ENCODE data around the gene G6PC3.
A peak's percentile ranks its signal among the peaks of the same experiment; 100 is the strongest.

G6PC3 gene

GRCh38 chr17:44109312-44109630 is 38.7 kb downstream of the G6PC3 start:
- no peak for TF ChIP-seq CTCF (IDR thresholded peaks at IDR 0.05; ENCODE audit: borderline replicate concordance, insufficient read depth, low read depth, low read length)
- H3K4me3 ChIP-seq (ENCODE audit: low read depth, low read length) = no peak overlapping the region

GRCh38 chr17:44110011-44110686 is 39.6 kb downstream of the G6PC3 start:
- peak overlapping the region; percentile 50 for H3K4me3 ChIP-seq (ENCODE audit: low read depth, low read length)
- no peak for TF ChIP-seq CTCF (IDR thresholded peaks at IDR 0.05; ENCODE audit: borderline replicate concordance, insufficient read depth, low read depth, low read length)

- TF ChIP-seq CTCF (IDR thresholded peaks at IDR 0.05; ENCODE audit: borderline replicate concordance, insufficient read depth, low read depth, low read length) = no peak
- peak overlapping the region; percentile 50 for H3K4me3 ChIP-seq (ENCODE audit: low read depth, low read length)
Observed at GRCh38 chr17:44110823-44111633, 40.5 kb downstream of the G6PC3 start.

- H3K4me3 ChIP-seq (ENCODE audit: low read depth, low read length) = no peak overlapping the region
- TF ChIP-seq CTCF (IDR thresholded peaks at IDR 0.05; ENCODE audit: borderline replicate concordance, insufficient read depth, low read depth, low read length) = no peak
Observed at GRCh38 chr17:44111777-44112176, 41.2 kb downstream of the G6PC3 start.

- H3K4me3 ChIP-seq (ENCODE audit: low read depth, low read length) = no peak overlapping the region
- TF ChIP-seq CTCF (IDR thresholded peaks at IDR 0.05; ENCODE audit: borderline replicate concordance, insufficient read depth, low read depth, low read length) = no peak
Observed at GRCh38 chr17:44112284-44113280, 42.0 kb downstream of the G6PC3 start.

GRCh38 chr17:44113382-44113781 is 42.8 kb downstream of the G6PC3 start:
- no peak for TF ChIP-seq CTCF (IDR thresholded peaks at IDR 0.05; ENCODE audit: borderline replicate concordance, insufficient read depth, low read depth, low read length)

More at GRCh38 chr17:44113382-44113781, 42.8 kb downstream of the G6PC3 start:
- H3K4me3 ChIP-seq (ENCODE audit: low read depth, low read length) = no peak overlapping the region

Measured in GM12875 (cell line).